Activated T-cell treated with anti-CD3 and anti-CD28 coated beads for 4 hours (primary cell): ENCODE data around the gene TGFBR2.

ENCODE experiments used
- DNase-seq: peaks from one replicate; pipeline ENCODE4 v3.0.0-alpha.2; 2020

TGFBR2 gene

DNA sequence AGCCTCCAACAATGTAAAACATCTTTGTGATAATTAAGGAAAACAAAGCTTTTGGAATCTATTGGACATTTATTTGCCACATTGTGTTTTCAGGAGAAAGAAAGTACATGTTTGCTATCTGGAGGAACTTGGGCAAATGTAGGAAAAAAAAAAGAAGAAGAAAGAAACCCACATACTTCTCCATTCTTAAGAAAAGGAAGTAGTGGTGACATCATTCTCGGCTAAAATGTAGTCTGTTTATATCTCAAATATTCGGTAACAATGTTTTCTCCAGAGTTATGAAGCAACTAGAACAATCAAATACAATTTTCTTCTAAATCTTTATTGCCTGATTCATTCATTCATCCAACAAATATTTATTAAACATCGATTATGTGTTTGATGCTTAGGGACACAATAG lies 2.3 kb upstream of the TGFBR2 start:
- no peak for DNase-seq

GRCh38 chr3:30604558-30604957 lies 1.8 kb upstream of the TGFBR2 start:
- no peak for DNase-seq

- DNase-seq = no peak
Observed at GRCh38 chr3:30605005-30605404, 1.4 kb upstream of the TGFBR2 start.

GRCh38 chr3:30605706-30606300 lies 598 bp upstream of the TGFBR2 start:
- DNase-seq = no peak

- DNase-seq = peak; percentile 55
Observed at GRCh38 chr3:30607032-30607833, 832 bp downstream of the TGFBR2 start.

GRCh38 chr3:30608598-30608947 lies 2.2 kb downstream of the TGFBR2 start:
- no peak for DNase-seq

DNA sequence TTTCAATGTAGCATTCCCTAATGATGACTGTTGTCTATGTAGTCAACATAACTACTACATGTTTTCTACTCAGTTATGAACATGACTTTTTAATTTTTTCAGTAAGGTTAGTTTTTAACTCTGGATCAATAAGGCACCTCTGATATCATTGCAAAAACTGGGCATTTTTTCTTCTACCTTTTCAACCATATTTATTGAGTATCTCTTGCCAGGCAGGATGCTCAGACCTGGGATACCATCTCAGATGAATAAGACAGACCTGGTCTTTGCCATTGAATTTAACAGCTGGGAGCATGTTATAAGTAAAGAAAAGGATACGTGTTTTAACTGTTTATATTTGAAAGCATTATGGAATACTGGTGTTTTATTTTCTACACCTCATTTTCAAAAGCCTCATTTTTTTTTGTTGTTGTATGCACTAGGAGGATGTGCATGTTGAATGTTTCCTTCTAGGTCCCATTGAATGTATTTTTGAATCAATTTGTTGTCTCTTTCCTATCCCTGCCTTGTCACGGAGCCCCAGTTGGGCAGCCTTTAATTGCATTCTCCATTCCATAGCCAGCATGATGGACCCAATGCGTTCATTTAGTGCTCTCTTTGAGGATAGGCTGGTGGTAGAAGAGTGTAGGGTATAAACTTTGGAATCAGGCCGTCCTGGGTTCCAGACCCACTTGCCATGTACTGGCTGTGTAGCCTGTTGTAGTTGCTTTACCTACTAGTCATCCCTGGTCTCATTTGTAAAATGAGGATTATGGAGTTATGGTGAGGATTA lies 3.7 kb downstream of the TGFBR2 start:
- DNase-seq = no peak

- no peak for DNase-seq
Observed at GRCh38 chr3:30610702-30611368, 4.4 kb downstream of the TGFBR2 start.

GRCh38 chr3:30611613-30612436 lies 5.4 kb downstream of the TGFBR2 start:
- DNase-seq = no peak

- no peak for DNase-seq
Observed at GRCh38 chr3:30612437-30613132, 6.2 kb downstream of the TGFBR2 start.

DNA sequence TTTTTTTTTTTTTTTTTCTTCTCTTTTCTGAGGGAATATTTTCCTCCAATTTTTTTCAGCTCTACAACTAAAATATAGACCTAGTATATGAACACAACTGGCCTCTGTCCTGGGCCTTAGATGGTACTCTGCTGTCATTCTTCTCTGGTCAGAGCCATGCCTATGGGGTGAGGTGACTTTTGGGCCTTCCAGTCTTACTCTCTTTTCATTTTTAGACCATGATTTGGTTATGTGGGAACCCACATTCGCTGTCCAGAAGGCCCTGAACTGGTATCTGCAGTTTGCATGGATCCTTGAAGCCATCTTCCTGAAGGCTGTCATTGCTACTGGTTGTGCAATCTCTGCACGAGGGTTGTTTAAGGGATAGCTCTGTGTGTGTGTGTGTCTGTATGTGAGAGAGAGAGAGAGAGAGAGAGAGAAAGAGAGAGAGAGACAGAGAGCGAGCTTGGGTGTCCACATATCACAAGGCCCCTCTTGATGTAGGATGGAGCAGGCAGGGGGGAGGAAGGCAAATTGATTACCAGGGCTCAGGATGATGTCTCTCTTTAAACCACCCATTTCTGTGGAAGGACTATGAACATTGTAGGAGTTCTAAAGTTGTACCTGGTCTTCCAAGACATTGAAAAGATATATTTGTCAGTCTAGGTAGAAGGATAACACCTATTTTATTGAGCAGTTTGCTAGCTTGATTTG lies 6.9 kb downstream of the TGFBR2 start:
- no peak for DNase-seq

- DNase-seq = no peak
Observed at GRCh38 chr3:30614373-30614772, 8.0 kb downstream of the TGFBR2 start.

- no peak for DNase-seq
Observed at GRCh38 chr3:30614943-30615342, 8.5 kb downstream of the TGFBR2 start.

GRCh38 chr3:30615615-30616346 lies 9.4 kb downstream of the TGFBR2 start:
- no peak for DNase-seq

GRCh38 chr3:30616347-30617027 lies 10.1 kb downstream of the TGFBR2 start:
- no peak for DNase-seq

- DNase-seq = no peak
Observed at GRCh38 chr3:30617069-30617468, 10.7 kb downstream of the TGFBR2 start.

DNA sequence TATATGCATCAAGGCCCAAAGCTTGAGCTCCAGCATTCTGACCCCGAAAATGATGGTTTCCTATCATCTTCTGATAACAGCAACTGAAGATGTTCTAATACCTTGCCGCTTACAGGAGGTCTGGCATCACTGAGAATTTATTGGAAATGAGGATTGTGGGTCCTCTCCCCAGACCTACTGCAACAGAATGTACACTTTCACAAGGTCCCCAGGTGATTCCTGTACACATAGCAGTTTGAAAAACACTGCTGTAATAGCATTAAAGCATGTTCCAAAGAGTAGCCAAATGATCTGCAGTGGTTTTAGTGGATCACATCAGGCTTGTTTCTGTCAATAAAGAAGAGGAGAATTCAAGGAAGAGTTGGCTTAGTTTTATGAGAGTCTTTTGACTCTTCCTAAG lies 11.3 kb downstream of the TGFBR2 start:
- DNase-seq = no peak

- DNase-seq = no peak
Observed at GRCh38 chr3:30618526-30618925, 12.1 kb downstream of the TGFBR2 start.

GRCh38 chr3:30619318-30619717 lies 12.9 kb downstream of the TGFBR2 start:
- DNase-seq = no peak
